ENCODE measurements around the gene SPIN2B. TPM values are rescaled to one million over a fixed set of nuclear protein-coding genes. Genes with fewer than 3 reads are reported as not detected.
A peak's percentile ranks its signal among the peaks of the same experiment; 100 is the strongest.
"Not testable (repeated sequence)": the region's sequence is repeated elsewhere in the genome, so short reads cannot be mapped to it uniquely, and the experiment has no call there.

The SPIN2B gene
- polyA plus RNA-seq, 2 of the 4 experiments (the other 2 are of a cell fraction), result 9.1 to 11.2 TPM

DNA sequence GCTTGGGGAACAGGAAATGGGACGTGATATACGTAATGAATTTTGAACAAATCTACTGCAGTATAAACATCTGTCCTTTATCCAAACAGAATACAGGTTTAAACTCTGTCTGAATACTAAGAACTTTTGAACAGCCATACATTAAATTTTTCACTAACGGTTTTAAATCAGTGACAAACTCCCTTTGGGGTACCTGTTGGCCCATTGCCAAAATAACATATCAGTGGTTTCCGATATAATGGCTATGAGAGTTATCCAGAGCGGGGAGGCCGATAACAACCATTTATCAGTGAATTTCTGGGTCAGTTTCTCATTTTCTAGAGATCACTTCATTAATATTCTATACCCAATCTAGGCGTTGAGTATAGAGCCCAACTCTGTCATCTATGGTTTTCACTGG lies 10.7 kb upstream of the SPIN2B start:
- DNase-seq (ENCODE audit: low read depth in 1 of 2, low spot score in 1 of 2), result no peak
- no peak for FAIRE-seq
- Histone ChIP-seq H3K4me1 (no peaks in the 10 kb centered on the region), H3K4me3 (no peak overlapping the region), H3K4me2 (no peak overlapping the region), H3K27ac (no peak overlapping the region), H3K9me3 (no peaks in the 10 kb centered on the region)
- CTCF ChIA-PET, result no interaction called here
- TF ChIP-seq FOSB (CRISPR knock-in tag; IDR thresholded peaks at IDR 0.05) (no peak), JUN (IDR thresholded peaks at IDR 0.05) (no peak), CHD4 (IDR thresholded peaks at IDR 0.05; ENCODE audit: borderline replicate concordance) (no peak), EHMT2 (IDR thresholded peaks at IDR 0.05; ENCODE audit: low read depth) (no peak), ZNF302 (CRISPR knock-in tag; IDR thresholded peaks at IDR 0.05) (no peak), POLR2A (IDR thresholded peaks at IDR 0.05; ENCODE audit: low read length) (no peak), PBX3 (IDR thresholded peaks at IDR 0.05) (no peak), E2F6 (IDR thresholded peaks at IDR 0.05; ENCODE audit: borderline replicate concordance, low read depth) (no peak)
- ATAC-seq, result no peak
- WGBS (ENCODE audit: missing lambda C conversion rate), result 95% methylated on average over 7 of the region's 7 CpGs
- POLR2A ChIA-PET, result no interaction called here

- no peak for DNase-seq (ENCODE audit: low read depth in 1 of 2, low spot score in 1 of 2)
- peak; percentile 7; the same call in 1 of the 2 replicates for TF ChIP-seq PHF8 (IDR thresholded peaks at IDR 0.05; ENCODE audit: borderline replicate concordance, low read depth)
- TF ChIP-seq SREBF2 (IDR thresholded peaks at IDR 0.05), result no peak
- Histone ChIP-seq H3K9me3 (no peaks in the 10 kb centered on the region), H3K27ac (peak overlapping the region; percentile 84 to 90), H3K4me3 (peak overlapping the region; percentile 72), H3K4me2 (peak overlapping the region; percentile 90), H3K4me1 (peaks cover 4% of the 10 kb centered on the region; the same call in 1 of the 3 replicates)
- ATAC-seq, result no peak
- ChIA-PET CTCF (no interaction called here), POLR2A (interaction anchor here (1.7 kb wide), 1 partner anchor 126 kb away, joined by 8 read pairs; the partner anchor contains the start of gene SPIN3)
- no peak for FAIRE-seq
- WGBS (ENCODE audit: missing lambda C conversion rate), result under 1% methylated on average over 5 of the region's 10 CpGs
Observed at GRCh38 chrX:57121816-57122215, 468 bp upstream of the SPIN2B start.

DNA sequence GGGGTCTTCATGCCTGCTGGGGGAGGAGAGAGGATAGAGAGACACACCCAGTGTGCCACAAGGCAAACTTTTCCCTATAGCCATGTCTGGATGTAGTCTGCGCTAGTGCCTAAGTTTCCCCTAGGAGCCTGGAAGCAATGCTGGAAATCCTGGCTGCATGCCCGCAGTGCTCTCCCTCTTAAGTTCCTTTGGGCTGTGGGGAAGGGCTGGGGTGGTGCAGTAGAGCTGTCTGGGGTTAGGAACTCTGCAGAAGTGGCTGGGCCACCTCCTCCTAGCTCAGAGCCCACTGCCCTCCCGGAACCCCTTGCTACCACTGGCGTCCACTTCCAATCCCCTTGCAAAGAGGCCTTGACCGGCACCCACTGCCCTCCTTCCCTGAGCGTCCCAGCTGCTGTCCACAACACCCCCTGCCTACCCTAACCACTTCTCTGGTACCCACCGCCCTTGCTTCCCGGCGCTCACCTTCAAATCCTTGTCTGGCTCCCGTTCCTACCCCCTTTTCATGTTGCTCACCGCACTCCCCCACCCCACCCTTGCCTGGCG lies 658 bp downstream of the SPIN2B start:
- FAIRE-seq, result not testable (repeated sequence)

DNA sequence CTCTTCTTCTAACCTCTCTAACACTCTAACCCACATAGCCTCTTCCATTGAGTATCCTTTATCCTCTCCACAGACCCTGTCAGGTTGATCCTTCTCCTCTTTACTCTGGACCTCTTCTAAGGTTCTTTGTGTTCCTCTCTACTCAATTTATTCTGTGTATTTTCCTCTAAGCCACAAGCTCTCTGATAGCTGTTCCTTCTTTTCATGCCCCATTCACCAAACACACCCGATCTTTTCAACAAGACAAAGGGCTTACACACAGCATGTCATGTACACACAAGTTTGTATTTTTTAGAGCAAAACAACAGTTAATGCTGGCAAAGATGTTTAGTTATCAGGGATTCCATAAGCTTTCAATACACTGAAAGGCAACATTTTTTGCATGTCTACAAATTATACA lies 1.9 kb downstream of the SPIN2B start:
- 85% methylated on average over 1 of the region's 1 CpG for WGBS (ENCODE audit: missing lambda C conversion rate)
- no peaks in the 10 kb centered on the region for H3K9me3 ChIP-seq
- DNase-seq (ENCODE audit: low read depth in 1 of 2, low spot score in 1 of 2), result no peak
- POLR2A ChIA-PET, result no interaction called here
- CTCF ChIA-PET, result no interaction called here
- H3K4me1 ChIP-seq, result peaks cover 4% of the 10 kb centered on the region; the same call in 1 of the 3 replicates
- no peak for FAIRE-seq
- H3K4me2 ChIP-seq, result no peak overlapping the region
- no peak overlapping the region for H3K27ac ChIP-seq
- TF ChIP-seq KDM1A (IDR thresholded peaks at IDR 0.05; ENCODE audit: low read depth) (no peak), POLR2AphosphoS2 (conservative IDR thresholded peaks at IDR 0.05; ENCODE audit: low read length) (no peak), E2F6 (IDR thresholded peaks at IDR 0.05; ENCODE audit: borderline replicate concordance, low read depth) (no peak), POLR2A (IDR thresholded peaks at IDR 0.05; ENCODE audit: low read length) (no peak), EHF (CRISPR knock-in tag; IDR thresholded peaks at IDR 0.05) (no peak), ESRRA (IDR thresholded peaks at IDR 0.05; ENCODE audit: borderline replicate concordance, low read length) (no peak), RARB (CRISPR knock-in tag; IDR thresholded peaks at IDR 0.05) (no peak), GATA3 (IDR thresholded peaks at IDR 0.05; ENCODE audit: borderline replicate concordance) (no peak), NR3C1 (IDR thresholded peaks at IDR 0.05) (no peak), ZC3H11A (IDR thresholded peaks at IDR 0.05) (no peak), MAFK (IDR thresholded peaks at IDR 0.05; ENCODE audit: partially characterized antibody) (no peak), SMC3 (IDR thresholded peaks at IDR 0.05) (no peak), PBX3 (IDR thresholded peaks at IDR 0.05) (no peak), EHMT2 (IDR thresholded peaks at IDR 0.05; ENCODE audit: low read depth) (no peak), USF2 (IDR thresholded peaks at IDR 0.05) (no peak)
- TF ChIP-seq, protein P1, sequence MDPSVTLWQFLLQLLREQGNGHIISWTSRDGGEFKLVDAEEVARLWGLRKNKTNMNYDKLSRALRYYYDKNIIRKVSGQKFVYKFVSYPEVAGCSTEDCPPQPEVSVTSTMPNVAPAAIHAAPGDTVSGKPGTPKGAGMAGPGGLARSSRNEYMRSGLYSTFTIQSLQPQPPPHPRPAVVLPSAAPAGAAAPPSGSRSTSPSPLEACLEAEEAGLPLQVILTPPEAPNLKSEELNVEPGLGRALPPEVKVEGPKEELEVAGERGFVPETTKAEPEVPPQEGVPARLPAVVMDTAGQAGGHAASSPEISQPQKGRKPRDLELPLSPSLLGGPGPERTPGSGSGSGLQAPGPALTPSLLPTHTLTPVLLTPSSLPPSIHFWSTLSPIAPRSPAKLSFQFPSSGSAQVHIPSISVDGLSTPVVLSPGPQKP (IDR thresholded peaks at IDR 0.05; ENCODE audit: low read depth, low read length), result no peak
- ATAC-seq, result no peak
- H3K4me3 ChIP-seq, result no peak overlapping the region

More for the DNA sequence above, 658 bp downstream of the SPIN2B start:
- DNase-seq (ENCODE audit: low read depth in 1 of 2, low spot score in 1 of 2); H3K9me3 ChIP-seq; CTCF ChIA-PET; H3K4me1 ChIP-seq: not testable (repeated sequence)
- peak in 1 of 2 experiments; percentile 48; a peak in 4 of 6 replicates for ATAC-seq
- WGBS (ENCODE audit: missing lambda C conversion rate), result 10% methylated on average over 6 of the region's 12 CpGs
- peak overlapping the region; percentile 67 for H3K4me2 ChIP-seq
- peak overlapping the region; percentile 72 for H3K4me3 ChIP-seq
- POLR2A ChIA-PET, result interaction anchor here (1.7 kb wide), 1 partner anchor 125 kb away, joined by 8 read pairs; the partner anchor contains the start of gene SPIN3
- peak overlapping the region; percentile 84 to 90 for H3K27ac ChIP-seq

GRCh38 chrX:57117566-57117965 lies 3.8 kb downstream of the SPIN2B start:
- 63% methylated on average over 4 of the region's 4 CpGs for WGBS (ENCODE audit: missing lambda C conversion rate)
- H3K4me2 ChIP-seq; H3K4me3 ChIP-seq; DNase-seq (ENCODE audit: low read depth in 1 of 2, low spot score in 1 of 2); FAIRE-seq; POLR2A ChIA-PET; H3K4me1 ChIP-seq; ATAC-seq; H3K9me3 ChIP-seq; CTCF ChIA-PET; H3K27ac ChIP-seq: not testable (repeated sequence)

Measured in A549 (cell line).